Heart left ventricle (tissue), 13 donors: ENCODE measurements around the gene DISP2.

Source experiments
- CTCF ChIP-seq, 12 donors: fragments of 200-600 bp; sonication (generic) in 4 of 12; IDR thresholded peaks; one replicate each; pipeline versions ENCODE4 v1.5.0 to v1.8.0; 2018 to 2022; ENCODE audit warnings: antibody characterized with exemption in 12 of 12, mild to moderate bottlenecking in 5 of 12
- POLR2A ChIP-seq, 2 donors: fragments of 450-650 bp; IDR thresholded peaks; one replicate each; pipeline ENCODE4 v1.6.1; 2017; ENCODE audit warnings: antibody characterized with exemption in 2 of 2, mild to moderate bottlenecking in 2 of 2, moderate library complexity in 2 of 2
- donor health status: ischemic (EF 13 %, LVEDD 7.1; RV severe dilation, severe dysfunction).
- donor health status: DM: no; HTN: yes; CAD: no.
- donor health status: DM: no; HTN: no; CAD: no.
- donor health status: ischemic (EF 25% LVEDD 6.9; RV normal size, moderate dysfunction).
- donor health status: ischemic (EF 25% LVEDD 5.7; RV mildly dilated, moderate dysfunction).
- donor health status: ischemic (EF 35%, LVEDD 5.7; RV mildly dilated, moderate dysfunction).
- donor health status: nonischemic (EF 11% LVEDD 7.7; RV severe dilation, severe dysfunction).
- donor health status: DM: yes; HTN: yes; CAD: no.
- donor health status: PGD.
- donor health status: ischemic (EF 29% LVEDD 5.4; RV normal size, mild dysfunction).
- donor health status: nonischemic (EF 23%, LVEDD 6.1; RV moderate dilation, normal function).

GRCh38 chr15:40365624-40366456, 7.8 kb downstream of the DISP2 start:
- no peak for TF ChIP-seq CTCF (IDR thresholded peaks at IDR 0.05)
- TF ChIP-seq POLR2A (IDR thresholded peaks at IDR 0.05): no peak
